Measurements from ENCODE around the gene KCTD19.

KCTD19 gene

DNA sequence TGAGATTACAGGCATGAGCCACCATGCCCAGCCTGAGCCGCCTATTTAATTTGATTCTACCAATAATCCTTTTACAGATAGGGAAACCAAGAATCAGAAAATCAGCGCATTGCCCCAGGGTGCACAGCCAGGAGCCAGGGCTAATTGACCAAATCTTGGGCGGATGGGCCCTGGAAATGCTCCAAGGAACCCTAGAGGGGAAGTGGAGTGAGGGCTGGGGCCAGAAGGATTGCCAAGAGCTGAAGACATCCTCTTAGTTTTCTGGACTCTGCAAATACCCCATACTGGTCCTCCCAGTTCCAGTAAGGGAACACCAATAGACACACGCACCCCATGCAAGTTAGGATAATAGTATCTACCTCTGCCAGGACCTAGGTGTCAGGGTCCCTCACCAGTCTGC, 83.1 kb downstream of the KCTD19 start:
- DNase-seq (ENCODE audit: low read depth): no peak
- H3K4me3 ChIP-seq (ENCODE audit: low read depth, low read length): no peak overlapping the region
- TF ChIP-seq, protein P1, sequence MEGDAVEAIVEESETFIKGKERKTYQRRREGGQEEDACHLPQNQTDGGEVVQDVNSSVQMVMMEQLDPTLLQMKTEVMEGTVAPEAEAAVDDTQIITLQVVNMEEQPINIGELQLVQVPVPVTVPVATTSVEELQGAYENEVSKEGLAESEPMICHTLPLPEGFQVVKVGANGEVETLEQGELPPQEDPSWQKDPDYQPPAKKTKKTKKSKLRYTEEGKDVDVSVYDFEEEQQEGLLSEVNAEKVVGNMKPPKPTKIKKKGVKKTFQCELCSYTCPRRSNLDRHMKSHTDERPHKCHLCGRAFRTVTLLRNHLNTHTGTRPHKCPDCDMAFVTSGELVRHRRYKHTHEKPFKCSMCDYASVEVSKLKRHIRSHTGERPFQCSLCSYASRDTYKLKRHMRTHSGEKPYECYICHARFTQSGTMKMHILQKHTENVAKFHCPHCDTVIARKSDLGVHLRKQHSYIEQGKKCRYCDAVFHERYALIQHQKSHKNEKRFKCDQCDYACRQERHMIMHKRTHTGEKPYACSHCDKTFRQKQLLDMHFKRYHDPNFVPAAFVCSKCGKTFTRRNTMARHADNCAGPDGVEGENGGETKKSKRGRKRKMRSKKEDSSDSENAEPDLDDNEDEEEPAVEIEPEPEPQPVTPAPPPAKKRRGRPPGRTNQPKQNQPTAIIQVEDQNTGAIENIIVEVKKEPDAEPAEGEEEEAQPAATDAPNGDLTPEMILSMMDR (IDR thresholded peaks at IDR 0.05; ENCODE audit: low read depth, low read length, missing control alignments): no peak
- in situ Hi-C loops (cut with HindIII; ENCODE audit: low sequenced_read_pairs): no loop called here

DNA sequence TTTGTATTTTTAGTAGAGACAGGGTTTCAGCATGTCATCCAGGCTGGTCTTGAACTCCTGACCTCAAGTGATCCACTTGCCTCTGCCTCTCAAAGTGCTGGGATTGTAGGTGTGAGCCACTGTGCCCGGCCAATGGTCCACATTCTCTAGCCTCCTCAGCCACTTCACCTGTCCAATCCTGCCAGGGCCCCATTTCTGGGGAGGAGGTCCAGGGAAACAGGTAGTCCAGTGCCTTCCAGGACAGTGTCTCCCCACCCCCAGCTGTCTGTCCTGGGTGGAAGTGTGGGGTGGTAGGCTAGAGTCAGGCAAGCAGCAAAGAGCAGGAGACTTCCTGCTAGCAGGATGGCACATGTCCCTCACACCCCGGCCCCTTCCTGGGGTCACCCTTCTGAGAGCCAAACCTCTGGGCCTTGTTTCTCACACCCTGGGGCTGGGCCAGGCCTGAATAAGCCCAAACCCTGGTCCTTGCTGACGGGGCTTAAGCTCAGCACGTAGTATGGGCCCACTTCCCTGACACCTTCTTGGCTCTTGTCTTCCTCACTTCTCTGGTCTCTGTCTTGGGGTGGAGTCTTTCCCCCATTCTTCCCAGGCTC, 84.3 kb downstream of the KCTD19 start:
- in situ Hi-C loops (cut with HindIII; ENCODE audit: low sequenced_read_pairs): no loop called here
- H3K4me3 ChIP-seq (ENCODE audit: low read depth, low read length): no peak overlapping the region
- TF ChIP-seq, protein P1 (IDR thresholded peaks at IDR 0.05; ENCODE audit: low read depth, low read length, missing control alignments): no peak
- no peak for DNase-seq (ENCODE audit: low read depth)

- TF ChIP-seq, protein P1 (IDR thresholded peaks at IDR 0.05; ENCODE audit: low read depth, low read length, missing control alignments): no peak
- DNase-seq (ENCODE audit: low read depth): no peak
- in situ Hi-C loops (cut with HindIII; ENCODE audit: low sequenced_read_pairs): no loop called here
- no peak overlapping the region for H3K4me3 ChIP-seq (ENCODE audit: low read depth, low read length)
Observed at GRCh38 chr16:67241008-67241900, 85.3 kb downstream of the KCTD19 start.

DNA sequence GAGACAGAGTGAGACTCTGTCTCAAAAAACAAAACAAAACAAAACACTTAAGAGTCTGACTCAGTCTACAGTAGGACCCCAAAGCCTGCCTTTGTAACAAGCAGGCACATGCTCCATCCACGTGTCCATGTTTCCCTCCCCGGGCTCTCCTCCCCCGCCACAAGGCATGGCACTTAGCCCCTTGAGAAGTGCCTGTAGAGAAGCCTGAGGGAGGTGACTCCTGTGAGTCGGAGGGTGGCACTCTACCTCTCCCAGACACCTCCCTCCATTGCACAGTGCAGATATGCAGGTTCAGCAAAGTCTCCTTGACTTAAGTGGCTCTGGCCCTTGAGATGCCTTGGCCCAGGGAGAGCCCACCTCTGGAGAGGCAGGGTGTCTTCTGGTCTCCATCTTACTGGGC, 86.0 kb downstream of the KCTD19 start:
- in situ Hi-C loops (cut with HindIII; ENCODE audit: low sequenced_read_pairs): no loop called here
- no peak for DNase-seq (ENCODE audit: low read depth)
- TF ChIP-seq, protein P1 (IDR thresholded peaks at IDR 0.05; ENCODE audit: low read depth, low read length, missing control alignments): no peak
- no peak overlapping the region for H3K4me3 ChIP-seq (ENCODE audit: low read depth, low read length)
